H1 (cell line): ENCODE data around the gene PTPRG. TPM values are rescaled to one million over a fixed set of nuclear protein-coding genes. Genes with fewer than 3 reads are reported as not detected.

Source experiments
- CTCF ChIA-PET: fragments of 300-600 bp; sonication (Branson Sonifier 250); formaldehyde crosslinking; loops from one replicate; lab custom pipeline; 2021; ENCODE audit not compliant: partially characterized antibody; lab: Charles Lee
- POLR2A ChIA-PET: fragments of 300-600 bp; sonication (Branson Sonifier 250); formaldehyde crosslinking; loops from one replicate; lab custom pipeline; 2021; ENCODE audit warnings: inconsistent platforms; ENCODE audit not compliant: partially characterized antibody; lab: Charles Lee
- DNase-seq, 2 experiments: peaks; one replicate each; pipeline versions ENCODE4 v3.0.0 to v3.0.0-alpha.2; 2010 to 2022; ENCODE audit warnings: low spot score in 2 of 2, low read depth in 1 of 2, mixed read lengths in 1 of 2
- FAIRE-seq: peaks from 2 replicates; lab custom pipeline; 2011; peaks lifted over from hg19 to GRCh38; lab: Jason Lieb, UNC
- H2AFZ ChIP-seq: 2 replicates; pipeline ENCODE4 v1.8.1; 2012; ENCODE audit warnings: low read length, inconsistent platforms
- H2AK5ac ChIP-seq: 2 replicates; pipeline ENCODE4 v1.6.1; 2013; ENCODE audit warnings: low read depth, low read length
- H2BK120ac ChIP-seq: replicated peaks from 2 replicates; pipeline ENCODE3; 2013; ENCODE audit warnings: low read depth, low read length, inconsistent platforms
- H2BK12ac ChIP-seq: 2 replicates; pipeline ENCODE4 v1.6.1; 2013; ENCODE audit warnings: low read depth, low read length
- H2BK15ac ChIP-seq: 2 replicates; pipeline ENCODE4 v1.6.1; 2013; ENCODE audit warnings: low read length
- H2BK20ac ChIP-seq: 2 replicates; pipeline ENCODE4 v1.6.1; 2013; ENCODE audit warnings: low read length
- H2BK5ac ChIP-seq: 2 replicates; pipeline ENCODE4 v1.6.1; 2013; ENCODE audit warnings: low read depth, low read length
- H3K14ac ChIP-seq: 2 replicates; pipeline ENCODE4 v1.6.1; 2013; ENCODE audit warnings: inconsistent platforms; ENCODE audit not compliant: insufficient read length
- H3K18ac ChIP-seq: 2 replicates; pipeline ENCODE4 v1.6.1; 2013; ENCODE audit warnings: low read length; ENCODE audit errors: extremely low read depth
- H3K23ac ChIP-seq: 2 replicates; pipeline ENCODE4 v1.6.1; 2013; ENCODE audit warnings: inconsistent platforms; ENCODE audit not compliant: insufficient read length
- H3K23me2 ChIP-seq: 2 replicates; pipeline ENCODE4 v1.6.1; 2013; ENCODE audit warnings: low read depth, low read length
- H3K27ac ChIP-seq: 2 replicates; pipeline ENCODE4 v1.6.1; 2011; ENCODE audit warnings: low read depth, low read length, inconsistent platforms
- H3K27me3 ChIP-seq, 4 experiments: replicated peaks in 1 of 4; 1 replicate in 1 of 4; 2 replicates in 3 of 4; pipeline versions ENCODE4 v1.6.1 to v1.8.1; 2011 to 2013; ENCODE audit warnings: low read length in 3 of 4, mild to moderate bottlenecking in 3 of 4, inconsistent platforms in 2 of 4, mixed read lengths in 2 of 4, moderate library complexity in 1 of 4; ENCODE audit not compliant: control insufficient read depth in 3 of 4, insufficient read depth in 3 of 4; ENCODE audit errors: extremely low read depth in 1 of 4
- H3K36me3 ChIP-seq, 4 experiments: 2 replicates each; pipeline versions ENCODE4 v1.6.1 to v1.8.1; 2011 to 2013; ENCODE audit warnings: mild to moderate bottlenecking in 4 of 4, low read length in 3 of 4, moderate library complexity in 2 of 4, control low read depth in 1 of 4, inconsistent platforms in 1 of 4; ENCODE audit not compliant: insufficient read depth in 4 of 4, control insufficient read depth in 2 of 4
- H3K4ac ChIP-seq: replicated peaks from 2 replicates; pipeline ENCODE3; 2013; ENCODE audit warnings: low read length, low read depth, mixed read lengths, inconsistent platforms; ENCODE audit not compliant: insufficient read length
- H3K4me1 ChIP-seq, 4 experiments: replicated peaks in 1 of 4; 1 replicate in 1 of 4; 2 replicates in 3 of 4; pipeline versions ENCODE4 v1.6.1 to v1.8.1; 2011 to 2013; ENCODE audit warnings: low read length in 3 of 4, inconsistent platforms in 2 of 4, mixed read lengths in 1 of 4; ENCODE audit not compliant: insufficient read depth in 4 of 4, control insufficient read depth in 3 of 4
- H3K4me2 ChIP-seq, 2 experiments: 2 replicates each; pipeline versions ENCODE4 v1.6.1 to v1.8.1; 2011 to 2013; ENCODE audit warnings: low read depth in 2 of 2, low read length in 2 of 2, control low read depth in 1 of 2, inconsistent platforms in 1 of 2, mild to moderate bottlenecking in 1 of 2; ENCODE audit not compliant: insufficient read depth in 1 of 2
- H3K4me3 ChIP-seq, 4 experiments: fragments of 200-600, 300-600 bp in 1 of 4; sonication (generic), shearing (Covaris generic), sonication (Bioruptor Twin) in 1 of 4; 2 replicates each; pipeline versions ENCODE4 v1.5.1 to v1.8.1; 2011 to 2016; ENCODE audit warnings: low read length in 4 of 4, low read depth in 3 of 4, control low read depth in 2 of 4, inconsistent platforms in 2 of 4, mild to moderate bottlenecking in 2 of 4, mixed read lengths in 1 of 4, moderate library complexity in 1 of 4; ENCODE audit not compliant: insufficient read depth in 2 of 4; ENCODE audit errors: extremely low read depth in 1 of 4
- H3K56ac ChIP-seq: replicated peaks from 2 replicates; pipeline ENCODE3; 2013; ENCODE audit warnings: low read depth, mild to moderate bottlenecking, mixed read lengths, low read length, inconsistent platforms; ENCODE audit not compliant: insufficient read length
- H3K79me1 ChIP-seq: 2 replicates; pipeline ENCODE4 v1.6.1; 2013; ENCODE audit warnings: low read depth, low read length, control low read depth
- H3K79me2 ChIP-seq, 2 experiments: 2 replicates each; pipeline versions ENCODE4 v1.6.1 to v1.8.1; 2012 to 2013; ENCODE audit warnings: low read length in 2 of 2, mild to moderate bottlenecking in 2 of 2, inconsistent platforms in 1 of 2; ENCODE audit not compliant: insufficient read depth in 2 of 2, control insufficient read depth in 1 of 2
- H3K9ac ChIP-seq, 4 experiments: replicated peaks in 1 of 4; 1 replicate in 1 of 4; 2 replicates in 3 of 4; pipeline versions ENCODE4 v1.6.1 to v1.8.1; 2011 to 2013; ENCODE audit warnings: low read depth in 3 of 4, low read length in 3 of 4, control low read depth in 2 of 4, mild to moderate bottlenecking in 2 of 4, moderate library complexity in 2 of 4, inconsistent platforms in 1 of 4; ENCODE audit errors: extremely low read depth in 1 of 4
- H3K9me3 ChIP-seq, 2 experiments: 2 replicates each; pipeline versions ENCODE4 v1.6.1 to v1.8.1; 2012 to 2013; ENCODE audit warnings: mild to moderate bottlenecking in 2 of 2, moderate library complexity in 2 of 2, control low read depth in 1 of 2, inconsistent platforms in 1 of 2, low read depth in 1 of 2, low read length in 1 of 2, mixed read lengths in 1 of 2; ENCODE audit not compliant: insufficient read depth in 2 of 2
- H4K20me1 ChIP-seq, 2 experiments: replicated peaks in 1 of 2; 2 replicates each; pipeline versions ENCODE3 to v1.8.1; 2011 to 2013; ENCODE audit warnings: inconsistent platforms in 2 of 2, low read length in 2 of 2, mild to moderate bottlenecking in 1 of 2; ENCODE audit not compliant: insufficient read depth in 2 of 2, control insufficient read depth in 1 of 2
- H4K5ac ChIP-seq: 2 replicates; pipeline ENCODE4 v1.6.1; 2013; ENCODE audit warnings: low read length, low read depth, mixed read lengths, inconsistent platforms; ENCODE audit not compliant: insufficient read length
- H4K8ac ChIP-seq: 2 replicates; pipeline ENCODE4 v1.8.0; 2013; ENCODE audit warnings: mild to moderate bottlenecking, moderate library complexity, low read length, inconsistent platforms; ENCODE audit not compliant: insufficient read depth; ENCODE audit errors: extremely low read depth
- H4K91ac ChIP-seq: replicated peaks from 2 replicates; pipeline ENCODE3; 2013; ENCODE audit warnings: low read length, mixed read lengths, inconsistent platforms; ENCODE audit not compliant: insufficient read length
- ATF3 ChIP-seq: IDR thresholded peaks from 2 replicates; pipeline ENCODE4 v1.6.1; 2011; ENCODE audit warnings: low read depth, mild to moderate bottlenecking, low read length; ENCODE audit not compliant: insufficient read depth
- EGR1 ChIP-seq: IDR thresholded peaks from 2 replicates; pipeline ENCODE4 v1.6.1; 2011; ENCODE audit warnings: low read depth, low read length, borderline replicate concordance
- FOSL1 ChIP-seq: IDR thresholded peaks from 2 replicates; pipeline ENCODE4 v1.6.1; 2011; ENCODE audit warnings: mild to moderate bottlenecking, low read depth, low read length, moderate library complexity; ENCODE audit not compliant: insufficient read depth
- HDAC2 ChIP-seq, 2 experiments: fragments of 300-600 bp in 1 of 2; sonication (generic) in 1 of 2; IDR thresholded peaks; 2 replicates each; pipeline ENCODE4 v1.6.1; 2011 to 2012; ENCODE audit warnings: low read depth in 2 of 2, low read length in 2 of 2, mild to moderate bottlenecking in 2 of 2, moderate library complexity in 2 of 2, borderline replicate concordance in 1 of 2, inconsistent platforms in 1 of 2
- KDM5A ChIP-seq: fragments of 200-600 bp; IDR thresholded peaks from 2 replicates; pipeline ENCODE4 v1.7.1; 2012; ENCODE audit warnings: mild to moderate bottlenecking, low read length, inconsistent platforms, mixed read lengths
- RNF2 ChIP-seq: fragments of 200-900, 300-1000 bp; sonication (generic); IDR thresholded peaks from 2 replicates; pipeline ENCODE4 v1.7.1; 2016; ENCODE audit warnings: borderline replicate concordance, low read depth, mild to moderate bottlenecking, antibody characterized with exemption, low read length; ENCODE audit not compliant: poor library complexity, severe bottlenecking; ENCODE audit errors: missing control alignments
- RXRA ChIP-seq: IDR thresholded peaks from 2 replicates; pipeline ENCODE4 v1.6.1; 2011; ENCODE audit warnings: low read depth, mild to moderate bottlenecking, low read length, moderate library complexity; ENCODE audit not compliant: insufficient read depth
- SIX5 ChIP-seq: IDR thresholded peaks from 2 replicates; pipeline ENCODE4 v1.6.1; 2011; ENCODE audit warnings: mild to moderate bottlenecking, low read depth, low read length
- WGBS, 2 experiments: shearing (Covaris generic) in 1 of 2; methylation state at CpG; one replicate each; pipeline versions ENCODE4 v1.1.6 to v1.1.7; 2013 to 2015; ENCODE audit warnings: low lambda C conversion rate in 2 of 2, mixed read lengths in 2 of 2, inconsistent platforms in 1 of 2, low coverage in 1 of 2, missing lambda C conversion rate in 1 of 2; ENCODE audit not compliant: insufficient replicate concordance in 2 of 2, insufficient coverage in 1 of 2, insufficient read length in 1 of 2; ENCODE audit errors: extremely low coverage in 1 of 2, missing lambda C conversion rate in 1 of 2; 5-methylcytosine and 5-hydroxymethylcytosine counted together
- polyA plus RNA-seq, 7 experiments: library from polyadenylated mRNA; depleted of rRNA in 3 of 7; stranded (reverse) in 5 of 7; unstranded in 2 of 7; fragments of >200 nt in 5 of 7; fragments of 200-250 nt in 2 of 7; gene quantifications; 1 replicate in 5 of 7; 2 replicates in 1 of 7; 4 replicates in 1 of 7; pipeline versions ENCODE4 v1.2.1 to v1.2.3, GENCODE V29; 2011 to 2013; ENCODE audit warnings: missing spikeins in 2 of 7, mixed read lengths in 2 of 7
- total RNA-seq: library from RNA; stranded (reverse); fragmentation: NEBNext Ultra II Directional; extraction: Animal tissue kit (Norgen Biotek cat#: 25700); gene quantifications from 2 replicates; pipeline ENCODE4 v1.2.1, GENCODE V29; 2021

Gene PTPRG
- total and polyA plus RNA-seq, 2 of the 8 experiments (the other 6 are each of a cell fraction or from before 2014, with no cell fraction given) = 23.3 to 96.2 TPM

DNA sequence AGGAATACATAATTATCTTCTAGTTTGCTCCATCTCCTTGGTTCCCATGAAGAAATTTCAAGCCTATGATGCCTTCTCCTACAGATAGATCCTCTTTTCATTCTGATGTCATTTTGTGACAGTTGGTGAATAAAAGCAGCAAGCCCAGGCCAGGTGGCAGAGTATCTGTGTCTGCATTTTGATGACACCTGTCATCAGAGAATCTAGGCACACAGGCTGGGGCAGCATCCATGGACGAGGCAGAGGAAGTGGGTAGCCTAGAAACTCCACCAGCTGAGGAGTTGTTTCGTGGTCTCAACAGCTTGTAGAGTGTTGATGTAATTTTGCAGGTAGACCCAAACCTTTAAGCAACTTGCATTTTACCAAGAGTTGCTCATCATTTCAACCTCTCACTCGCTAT lies 542.2 kb downstream of the PTPRG start:
- H4K91ac ChIP-seq = no peak overlapping the region
- no peak overlapping the region for H2BK20ac ChIP-seq
- H4K8ac ChIP-seq = no peak overlapping the region
- no peak overlapping the region for H3K4me2 ChIP-seq
- no peak for TF ChIP-seq RXRA
- no peak for TF ChIP-seq SIX5
- TF ChIP-seq ATF3 = no peak
- no peak for TF ChIP-seq KDM5A
- TF ChIP-seq FOSL1 = no peak
- TF ChIP-seq RNF2 = no peak
- no peak for TF ChIP-seq HDAC2 (IDR thresholded peaks at IDR 0.05; ENCODE audit: borderline replicate concordance in 1 of 2, low read depth in 2 of 2, low read length in 2 of 2)
- TF ChIP-seq EGR1 = no peak
- H3K9me3 ChIP-seq = no peaks in the 10 kb centered on the region
- WGBS, 2 experiments = 88% methylated on average over 3 of the region's 3 CpGs; no CpG with 5 or more reads in 1 of the 2 experiments
- H2BK12ac ChIP-seq = no peak overlapping the region
- H3K18ac ChIP-seq = no peak overlapping the region
- POLR2A ChIA-PET = interaction anchor here (0.7 to 0.9 kb wide), 2 partner anchors 9 to 33 kb away, joined by 3 read pairs; no protein-coding TSS in a partner anchor
- CTCF ChIA-PET = no interaction called here
- H4K20me1 ChIP-seq = peaks cover 0 to 2% of the 10 kb centered on the region in 2 experiments
- no peaks in the 10 kb centered on the region for H3K4me1 ChIP-seq
- no peak overlapping the region for H2AFZ ChIP-seq
- no peak overlapping the region for H3K4ac ChIP-seq
- no peaks in the 10 kb centered on the region for H3K23me2 ChIP-seq
- no peak for FAIRE-seq
- H4K5ac ChIP-seq = no peak overlapping the region
- DNase-seq = no peak
- no peak overlapping the region for H3K14ac ChIP-seq
- H3K9ac ChIP-seq = no peak overlapping the region
- H3K27me3 ChIP-seq = no peaks in the 10 kb centered on the region
- H3K36me3 ChIP-seq = no peaks in the 10 kb centered on the region
- H2BK120ac ChIP-seq = no peak overlapping the region
- H3K56ac ChIP-seq = no peak overlapping the region
- H2BK15ac ChIP-seq = no peak overlapping the region
- H2BK5ac ChIP-seq = no peak overlapping the region
- H3K79me2 ChIP-seq = no peaks in the 10 kb centered on the region; a peak in 1 of 4 replicates
- H3K27ac ChIP-seq = no peak overlapping the region
- no peak overlapping the region for H2AK5ac ChIP-seq
- H3K79me1 ChIP-seq = no peaks in the 10 kb centered on the region; the same call in 1 of the 2 replicates
- no peak overlapping the region for H3K23ac ChIP-seq
- H3K4me3 ChIP-seq = no peak overlapping the region
